ENCODE measurements around the gene TLR1. TPM values are rescaled to one million over a fixed set of nuclear protein-coding genes. Genes with fewer than 3 reads are reported as not detected.

TLR1 gene
- total RNA-seq, 2 experiments from 2014 or later = 11.7 to 12.0 TPM

DNA sequence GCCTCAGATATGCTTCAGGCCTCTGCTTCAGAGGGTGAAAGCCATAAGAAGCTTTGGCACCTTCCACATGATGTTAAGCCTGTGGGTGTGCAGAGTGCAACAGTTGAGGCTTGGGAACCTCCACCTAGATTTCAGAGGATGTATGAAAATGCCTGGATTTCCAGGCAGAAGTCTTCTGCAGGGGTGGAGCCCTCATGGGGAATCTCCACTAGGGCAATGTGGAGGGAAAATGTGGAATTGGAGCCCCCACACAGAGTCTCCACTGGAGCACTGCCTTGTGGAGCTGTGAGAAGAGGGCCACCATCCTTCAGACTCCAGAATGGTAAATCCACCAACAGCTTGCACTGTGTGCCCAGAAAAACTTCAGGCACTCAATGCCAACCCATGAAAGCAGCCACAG is 57.0 kb downstream of the TLR1 start:
- Mint-ChIP-seq H3K27me3 (peaks cover 6% of the 10 kb centered on the region), H3K36me3 (ENCODE audit: low read depth) (peaks cover 13% of the 10 kb centered on the region)
- POLR2A ChIA-PET = no interaction called here

More for the DNA sequence above, 57.0 kb downstream of the TLR1 start:
- no peak for DNase-seq
- no peak overlapping the region for H3K27ac Mint-ChIP-seq
- H3K4me1 Mint-ChIP-seq = peaks cover 9% of the 10 kb centered on the region
- CTCF ChIA-PET = no interaction called here
- H3K4me3 Mint-ChIP-seq = no peak overlapping the region
- H3K9me3 Mint-ChIP-seq = peaks cover 17% of the 10 kb centered on the region

Other genes with a start within 250 kb of the TLR1 start
- gene KLF3, start 140.6 kb downstream of the TLR1 start, total RNA-seq = 10 to 100 TPM; 21.9 to 22.1 TPM
- under 1 TPM; 0.40 to 0.53 TPM for gene TLR10, start 21.8 kb downstream of the TLR1 start, total RNA-seq
- 1 to 10 TPM; 3.9 to 5.4 TPM for gene TLR6, start 52.0 kb upstream of the TLR1 start, total RNA-seq
- gene FAM114A1, start 63.0 kb upstream of the TLR1 start, total RNA-seq = under 1 TPM; 0.18 to 0.33 TPM
- 10 to 100 TPM; 27.6 to 28.2 TPM for gene TMEM156, start 227.6 kb upstream of the TLR1 start, total RNA-seq

All from activated CD4-positive, alpha-beta memory T cell treated with anti-CD3 and anti-CD28 coated beads, Interleukin-2, amount 10 ng/mL, durations not matched to agents 7 days and 5 days (primary cell).